Daoy (cell line): Measurements from ENCODE around the gene STRAP. TPM values are rescaled to one million over a fixed set of nuclear protein-coding genes. Genes with fewer than 3 reads are reported as not detected.
"Not testable (repeated sequence)": the region's sequence is repeated elsewhere in the genome, so short reads cannot be mapped to it uniquely, and the experiment has no call there.

ENCODE experiments used
- DNase-seq: peaks from one replicate; pipeline ENCODE4 v3.0.0-alpha.2; 2015; ENCODE audit warnings: low read depth
- total RNA-seq: library from RNA; depleted of rRNA; stranded (reverse); fragments of >200 nt; shearing (Covaris generic); gene quantifications from 2 replicates; pipeline ENCODE4 v1.2.3, GENCODE V29; 2014; rRNA removed

STRAP gene
- total RNA-seq, 1 experiment from 2014 or later: 116 TPM

DNA sequence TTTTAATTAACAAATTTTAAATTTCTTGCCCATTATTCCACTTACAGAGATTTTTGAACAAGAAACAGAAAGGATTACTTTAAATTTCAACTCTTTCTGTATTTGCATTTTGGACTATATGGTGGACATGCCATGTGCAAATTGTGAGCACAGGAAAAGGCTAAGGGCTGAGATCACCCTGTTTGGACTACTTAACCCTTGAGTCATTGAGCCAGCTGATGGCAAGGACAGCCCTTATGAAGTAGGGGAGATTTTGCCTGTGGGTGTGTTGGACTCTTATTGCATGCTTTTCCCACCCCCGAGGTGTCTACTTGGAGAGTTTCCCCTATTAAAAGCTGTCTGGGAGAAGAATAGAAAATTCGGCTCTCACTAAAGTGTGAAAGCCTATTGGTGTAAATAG lies 46.2 kb downstream of the STRAP start:
- peak; percentile 93 for DNase-seq

GRCh38 chr12:15928870-15929571 lies 46.8 kb downstream of the STRAP start:
- DNase-seq: peak; percentile 30

GRCh38 chr12:15931590-15932053 lies 49.4 kb downstream of the STRAP start:
- peak; percentile 10 for DNase-seq

DNA sequence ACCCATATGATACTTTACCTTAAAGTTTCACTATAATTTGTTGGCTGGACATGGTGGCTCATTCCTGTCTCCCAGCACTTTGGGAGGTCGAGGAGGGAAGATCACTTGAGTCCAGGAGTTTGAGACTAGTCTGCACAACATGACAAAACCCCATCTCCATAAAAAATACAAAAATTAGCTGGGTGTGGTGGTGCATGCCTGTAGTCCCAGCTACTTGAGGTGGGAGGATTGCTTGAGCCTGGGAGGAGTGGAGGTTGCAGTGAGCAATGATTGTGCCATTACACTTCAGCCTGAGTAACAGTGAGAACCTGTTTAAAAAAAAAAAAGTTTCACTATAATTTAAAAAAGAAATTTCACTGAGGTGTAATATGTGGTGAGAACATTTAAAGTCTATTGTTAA lies 50.1 kb downstream of the STRAP start:
- no peak for DNase-seq

DNA sequence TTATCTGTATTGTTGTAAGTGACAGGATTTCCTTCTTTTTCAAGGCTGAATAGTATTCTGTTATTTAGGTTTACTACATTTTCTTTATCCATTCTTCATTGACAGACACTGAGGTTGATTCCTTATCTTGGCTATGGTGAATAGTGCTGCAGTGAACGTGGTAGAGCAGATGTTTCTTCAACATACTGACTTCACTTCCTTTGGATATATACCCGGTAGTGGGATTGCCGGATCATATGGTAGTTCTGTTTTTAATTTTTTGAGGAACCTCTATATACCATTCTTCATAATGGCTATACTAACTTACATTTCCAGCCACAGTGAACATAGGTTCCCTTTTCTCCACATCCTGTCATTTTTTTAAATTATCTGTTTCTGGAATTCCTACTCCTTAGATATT lies 50.8 kb downstream of the STRAP start:
- no peak for DNase-seq

DNA sequence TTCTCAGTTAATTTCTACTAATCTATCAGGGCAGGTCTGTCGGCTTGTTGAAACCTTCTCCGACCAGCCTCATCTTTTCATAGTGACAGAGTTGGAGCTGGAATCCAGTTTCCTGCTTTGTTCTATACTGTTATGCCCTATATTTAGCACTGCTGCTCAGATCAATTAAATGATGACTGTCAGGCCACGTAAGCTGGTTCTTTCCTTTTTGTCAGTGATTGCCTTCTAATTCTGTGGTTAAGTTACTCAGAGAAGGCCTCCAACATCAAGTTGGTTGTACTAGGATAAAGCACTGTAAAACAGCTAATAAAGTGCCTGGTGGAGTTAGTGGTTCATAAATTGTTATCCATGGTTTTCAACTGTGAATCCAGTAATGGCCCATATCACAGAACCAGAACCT lies 51.6 kb downstream of the STRAP start:
- DNase-seq: peak; percentile 13

DNA sequence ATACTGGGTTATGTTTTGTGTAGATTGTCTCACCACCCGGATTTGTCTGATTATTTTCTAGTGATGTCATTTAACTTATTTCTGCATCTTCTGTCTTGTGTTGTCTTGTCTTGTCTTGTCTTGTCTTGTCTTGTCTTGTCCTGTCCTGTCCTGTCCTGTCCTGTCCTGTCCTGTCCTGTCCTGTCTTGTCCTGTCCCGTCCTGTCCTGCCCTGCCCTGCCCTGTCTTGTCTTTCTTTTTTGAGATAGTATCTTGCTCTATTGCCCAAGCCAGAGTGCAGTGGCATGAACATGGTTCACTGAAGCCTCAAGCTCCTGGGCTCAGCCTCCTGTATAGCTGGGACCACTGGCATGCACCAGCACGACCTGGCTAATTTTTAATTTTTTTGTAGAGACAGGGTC lies 54.6 kb downstream of the STRAP start:
- DNase-seq: no peak

- no peak for DNase-seq
Measured at GRCh38 chr12:15937902-15938301, 55.7 kb downstream of the STRAP start.

- no peak for DNase-seq
Measured at GRCh38 chr12:15939111-15939510, 56.9 kb downstream of the STRAP start.

- DNase-seq: no peak
Measured at GRCh38 chr12:15942475-15942874, 60.3 kb downstream of the STRAP start.

GRCh38 chr12:15943519-15943918 lies 61.3 kb downstream of the STRAP start:
- DNase-seq: not testable (repeated sequence)

DNA sequence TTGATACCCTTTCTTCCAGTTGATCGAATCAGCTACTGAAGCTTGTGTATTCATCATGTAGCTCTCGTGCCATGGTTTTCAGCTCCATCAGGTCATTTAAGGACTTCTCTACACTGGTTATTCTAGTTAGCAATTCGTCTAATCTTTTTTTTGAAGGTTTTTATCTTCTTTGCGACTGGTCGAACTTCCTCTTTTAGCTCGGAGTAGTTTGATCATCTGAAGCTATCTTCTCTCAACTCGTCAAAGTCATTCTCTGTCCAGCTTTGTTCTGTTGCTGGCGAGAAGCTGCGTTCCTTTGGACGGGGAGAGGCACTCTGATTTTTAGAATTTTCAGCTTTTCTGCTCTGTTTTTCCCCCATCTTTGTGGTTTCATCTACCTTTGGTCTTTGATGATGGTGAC lies 66.3 kb downstream of the STRAP start:
- DNase-seq: not testable (repeated sequence)

Other genes starting within 250 kb of the STRAP start
- gene EPS8, start 93.0 kb upstream of the STRAP start, total RNA-seq: 21.1 and 31.6 TPM in 2 replicates
- gene DERA, start 28.9 kb downstream of the STRAP start, total RNA-seq: 50.6 and 54.6 TPM in 2 replicates